PFSK-1 (cell line): Measurements from ENCODE around the gene CAMTA1.

Experiments used
- FOXP2 ChIP-seq: optimal IDR thresholded peaks from 2 replicates; pipeline ENCODE3; 2011; ENCODE audit warnings: borderline replicate concordance, control low read depth, inconsistent platforms; ENCODE audit not compliant: insufficient read depth; ENCODE audit errors: extremely low read length, extremely low read depth
- POLR2AphosphoS5 ChIP-seq: IDR thresholded peaks from 2 replicates; pipeline ENCODE4 v1.6.1; 2012; ENCODE audit warnings: low read depth, mild to moderate bottlenecking, control low read depth, low read length, moderate library complexity
- REST ChIP-seq, 2 experiments: IDR thresholded peaks; 2 replicates each; pipeline versions ENCODE4 v1.6.1 to v1.8.0; 2011 to 2012; ENCODE audit warnings: low read depth in 2 of 2, low read length in 2 of 2, control low read depth in 1 of 2, inconsistent platforms in 1 of 2, mild to moderate bottlenecking in 1 of 2, moderate library complexity in 1 of 2; ENCODE audit not compliant: insufficient read depth in 1 of 2
- SIN3A ChIP-seq: IDR thresholded peaks from 2 replicates; pipeline ENCODE4 v1.6.1; 2012; ENCODE audit warnings: mild to moderate bottlenecking, low read length, moderate library complexity, borderline replicate concordance; ENCODE audit not compliant: insufficient read depth
- TAF1 ChIP-seq: IDR thresholded peaks from 2 replicates; pipeline ENCODE4 v1.6.1; 2012; ENCODE audit warnings: low read length, control low read depth, borderline replicate concordance; ENCODE audit not compliant: insufficient read depth

- TF ChIP-seq SIN3A (no peak), POLR2AphosphoS5 (no peak), REST (IDR thresholded peaks at IDR 0.05; ENCODE audit: insufficient read depth in 1 of 2, low read depth in 2 of 2, low read length in 2 of 2) (no peak), TAF1 (no peak), FOXP2 (no peak)
Measured at GRCh38 chr1:7538849-7539768, 753.9 kb downstream of the CAMTA1 start.
